Ovary (tissue), 3 donors: ENCODE results near the gene KIF3B.

ENCODE experiments used
- CTCF ChIP-seq, 3 donors: fragments of 450-650 bp in 2 of 3; fragments of 200-600 bp in 1 of 3; IDR thresholded peaks; one replicate each; pipeline versions ENCODE4 v1.5.1 to v1.8.0; 2016 to 2022; ENCODE audit warnings: antibody characterized with exemption in 3 of 3, mild to moderate bottlenecking in 1 of 3
- EP300 ChIP-seq: sonication (generic); formaldehyde crosslinking; IDR thresholded peaks from one replicate; pipeline ENCODE4 v1.6.1; 2017; ENCODE audit warnings: antibody characterized with exemption
- POLR2A ChIP-seq: fragments of 450-650 bp; IDR thresholded peaks from one replicate; pipeline ENCODE4 v1.6.1; 2017; ENCODE audit warnings: antibody characterized with exemption, mild to moderate bottlenecking, moderate library complexity
- donor health status: DM: no; HTN: no; CAD: no.

DNA sequence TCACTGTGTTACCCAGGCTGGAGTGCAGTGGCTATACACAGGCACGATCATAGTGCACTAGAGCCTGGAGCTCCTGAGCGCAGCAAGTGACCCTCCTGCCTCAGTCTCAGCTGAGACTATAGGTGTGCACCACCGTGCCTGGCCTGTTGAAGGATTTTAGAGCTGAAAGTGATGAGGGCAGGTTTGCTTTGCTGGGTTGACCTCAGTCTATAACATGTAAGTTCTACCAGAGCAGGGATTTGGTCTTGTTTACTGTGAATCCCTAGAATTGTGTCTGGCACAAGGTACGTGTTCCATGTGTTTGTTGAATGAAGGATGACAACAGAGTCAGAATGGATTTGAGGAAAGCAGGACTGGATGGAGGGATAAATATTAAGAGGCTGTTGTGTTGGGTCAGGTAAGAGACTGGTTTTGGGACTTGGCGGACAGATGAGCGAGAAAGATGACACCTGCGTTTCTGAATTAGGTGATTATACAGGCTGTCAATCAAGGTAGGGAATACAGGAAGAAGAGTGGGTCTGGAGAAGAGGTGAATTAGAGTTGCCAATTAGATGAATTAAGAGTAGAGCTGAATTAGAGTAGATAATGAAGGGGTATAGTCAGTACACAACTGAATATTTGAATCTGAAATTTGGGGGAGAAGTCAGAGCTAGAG is 87.2 kb downstream of the KIF3B start:
- TF ChIP-seq CTCF (IDR thresholded peaks at IDR 0.05) (no peak), POLR2A (no peak), EP300 (no peak)
